Liver (tissue), 9 donors: ENCODE data around the gene PPP4R2. TPM values are rescaled to one million over a fixed set of nuclear protein-coding genes. Genes with fewer than 3 reads are reported as not detected.

Source experiments
- DNase-seq: peaks from one replicate; pipeline ENCODE4 v3.0.0-alpha.2; 2017; ENCODE audit warnings: low spot score
- H3K27ac ChIP-seq, 2 donors: one replicate each; pipeline ENCODE4 v1.7.0; 2013; ENCODE audit warnings: inconsistent platforms in 2 of 2, low read length in 2 of 2, control low read depth in 1 of 2, low read depth in 1 of 2, mild to moderate bottlenecking in 1 of 2
- H3K27me3 ChIP-seq, 4 donors: one replicate each; pipeline versions ENCODE4 v1.6.1 to v1.7.0; 2013; ENCODE audit warnings: low read length in 3 of 4, inconsistent platforms in 1 of 4, mild to moderate bottlenecking in 1 of 4, moderate library complexity in 1 of 4; ENCODE audit not compliant: control insufficient read depth in 4 of 4, insufficient read depth in 4 of 4
- H3K36me3 ChIP-seq, 4 donors: one replicate each; pipeline versions ENCODE4 v1.6.1 to v1.7.0; 2013; ENCODE audit warnings: low read length in 3 of 4, mild to moderate bottlenecking in 3 of 4, low read depth in 1 of 4, moderate library complexity in 1 of 4; ENCODE audit not compliant: control insufficient read depth in 4 of 4, insufficient read depth in 3 of 4
- H3K4me1 ChIP-seq, 4 donors: one replicate each; pipeline versions ENCODE4 v1.6.1 to v1.7.0; 2013; ENCODE audit warnings: low read length in 3 of 4, mild to moderate bottlenecking in 3 of 4, moderate library complexity in 1 of 4; ENCODE audit not compliant: control insufficient read depth in 4 of 4, insufficient read depth in 4 of 4
- H3K4me3 ChIP-seq, 3 donors: one replicate each; pipeline versions ENCODE4 v1.6.1 to v1.7.0; 2013; ENCODE audit warnings: low read length in 3 of 3, control low read depth in 1 of 3, low read depth in 1 of 3, mild to moderate bottlenecking in 1 of 3
- H3K9ac ChIP-seq, 2 donors: one replicate each; pipeline ENCODE4 v1.7.0; 2013; ENCODE audit warnings: low read length in 2 of 2, mild to moderate bottlenecking in 2 of 2, moderate library complexity in 2 of 2, control low read depth in 1 of 2, low read depth in 1 of 2
- H3K9me3 ChIP-seq, 4 donors: one replicate each; pipeline versions ENCODE4 v1.6.1 to v1.7.0; 2013; ENCODE audit warnings: low read length in 3 of 4; ENCODE audit not compliant: control insufficient read depth in 4 of 4
- EGR1 ChIP-seq, 2 donors: IDR thresholded peaks; 2 replicates each; pipeline ENCODE4 v1.6.1; 2016 to 2018; ENCODE audit warnings: antibody characterized with exemption in 2 of 2, low read depth in 2 of 2
- FOXA1 ChIP-seq: IDR thresholded peaks from 2 replicates; pipeline ENCODE4 v1.6.1; 2016; ENCODE audit warnings: antibody characterized with exemption
- FOXA2 ChIP-seq: IDR thresholded peaks from 2 replicates; pipeline ENCODE4 v1.6.1; 2016; ENCODE audit warnings: antibody characterized with exemption
- GABPA ChIP-seq, 2 donors: IDR thresholded peaks in 1 of 2; conservative IDR thresholded peaks in 1 of 2; 2 replicates each; pipeline ENCODE4 v1.6.1; 2016; ENCODE audit warnings: antibody characterized with exemption in 2 of 2, mild to moderate bottlenecking in 1 of 2, moderate library complexity in 1 of 2
- HNF4A ChIP-seq, 2 donors: conservative IDR thresholded peaks; 2 replicates each; pipeline ENCODE4 v1.6.1; 2016; ENCODE audit warnings: antibody characterized with exemption in 2 of 2, mild to moderate bottlenecking in 2 of 2
- HNF4G ChIP-seq: IDR thresholded peaks from 2 replicates; pipeline ENCODE4 v1.6.1; 2016; ENCODE audit warnings: antibody characterized with exemption
- JUND ChIP-seq, 2 donors: IDR thresholded peaks; 2 replicates each; pipeline ENCODE4 v1.6.1; 2016; ENCODE audit warnings: antibody characterized with exemption in 2 of 2
- NR2F2 ChIP-seq: IDR thresholded peaks from 2 replicates; pipeline ENCODE4 v1.6.1; 2016; ENCODE audit warnings: antibody characterized with exemption
- RAD21 ChIP-seq, 2 donors: IDR thresholded peaks; 2 replicates each; pipeline ENCODE4 v1.6.1; 2016; ENCODE audit warnings: antibody characterized with exemption in 2 of 2, mild to moderate bottlenecking in 2 of 2
- RXRA ChIP-seq, 2 donors: IDR thresholded peaks; 2 replicates each; pipeline ENCODE4 v1.6.1; 2017 to 2018; ENCODE audit warnings: antibody characterized with exemption in 2 of 2, mild to moderate bottlenecking in 1 of 2
- SP1 ChIP-seq: IDR thresholded peaks from 2 replicates; pipeline ENCODE4 v1.6.1; 2018; ENCODE audit warnings: antibody characterized with exemption, mild to moderate bottlenecking
- TAF1 ChIP-seq: conservative IDR thresholded peaks from 2 replicates; pipeline ENCODE4 v1.6.1; 2016; ENCODE audit warnings: antibody characterized with exemption, mild to moderate bottlenecking
- YY1 ChIP-seq: IDR thresholded peaks from 2 replicates; pipeline ENCODE4 v1.6.1; 2016; ENCODE audit warnings: antibody characterized with exemption, mild to moderate bottlenecking
- WGBS: extraction: QIAGEN DNeasy Blood & Tissue Kit; methylation state at CpG from one replicate; pipeline ENCODE4 v1.1.7; 2013; 5-methylcytosine and 5-hydroxymethylcytosine counted together
- polyA plus RNA-seq, 2 donors: library from polyadenylated mRNA; stranded (reverse) in 1 of 2; unstranded in 1 of 2; fragments of 200-250 nt in 1 of 2; fragments of >200 nt in 1 of 2; fragmentation: Nextera tagmentation in 1 of 2; extraction: Ambion mirVana in 1 of 2; gene quantifications; one replicate each; pipeline versions ENCODE4 v1.2.1 to v1.2.3, GENCODE V29; 2013 to 2015
- total RNA-seq, 2 donors: library from RNA; depleted of rRNA; stranded (reverse); fragments of >200 nt; gene quantifications; one replicate each; pipeline ENCODE4 v1.2.3, GENCODE V29; 2014
- TF ChIP-seq, protein P1 (sequence below): IDR thresholded peaks from 2 replicates; pipeline ENCODE4 v1.6.1; 2016; ENCODE audit warnings: antibody characterized with exemption
- TF ChIP-seq, protein P2 (sequence below): IDR thresholded peaks from 2 replicates; pipeline ENCODE4 v1.6.1; 2016; ENCODE audit warnings: antibody characterized with exemption
- TF ChIP-seq, protein P3 (sequence below): fragments of 150-350 bp; IDR thresholded peaks from 2 replicates; pipeline ENCODE4 v1.5.1; 2017; ENCODE audit warnings: improper control_type of control experiment, low read depth, low read length; ENCODE audit not compliant: missing input control
- TF ChIP-seq, protein P4 (sequence below): IDR thresholded peaks from 2 replicates; pipeline ENCODE4 v1.6.1; 2016; ENCODE audit warnings: antibody characterized with exemption, mild to moderate bottlenecking
- TF ChIP-seq, protein P5 (sequence below): IDR thresholded peaks from 2 replicates; pipeline ENCODE4 v1.6.1; 2016; ENCODE audit warnings: antibody characterized with exemption
- donor health status: healthy.
- donor health status: healthy.
- donor health status: healthy.
- donor health status: healthy.
- donor health status: healthy.

The PPP4R2 gene
- total and polyA plus RNA-seq, 4 donors: 12.2 to 35.9 (median 33.7) TPM

DNA sequence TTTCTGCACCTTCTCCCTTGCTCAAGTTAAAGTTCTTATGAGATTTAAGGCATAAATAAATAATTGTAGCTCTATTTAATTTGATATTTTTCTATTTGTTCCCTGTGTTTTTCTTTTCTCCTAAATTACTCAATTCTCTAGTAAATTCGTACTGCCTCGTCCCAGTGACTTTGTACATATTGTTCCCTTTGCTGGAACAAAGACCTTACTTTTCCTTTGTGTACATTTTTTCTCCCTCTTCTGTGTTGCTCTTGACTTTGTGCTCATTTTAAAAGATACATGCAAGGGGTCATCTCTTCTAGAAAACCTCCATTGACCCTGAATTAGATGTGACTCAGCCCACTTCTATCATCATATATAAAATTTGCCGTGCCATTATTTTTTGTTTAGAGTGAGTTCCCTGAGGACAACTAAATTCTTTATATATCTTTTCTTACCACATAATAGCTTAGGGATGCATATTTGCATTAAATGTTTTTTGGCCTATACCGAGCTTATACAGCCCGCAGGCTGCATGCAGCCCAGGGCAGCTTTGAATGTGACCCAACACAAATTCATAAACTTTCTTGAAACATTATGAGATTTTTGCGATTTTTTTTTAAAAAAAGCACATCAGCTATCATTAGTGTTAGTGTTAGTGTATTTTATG lies 29.6 kb downstream of the PPP4R2 start:
- no peak overlapping the region for H3K9ac ChIP-seq
- DNase-seq: no peak
- no peaks in the 10 kb centered on the region for H3K27me3 ChIP-seq
- no peaks in the 10 kb centered on the region for H3K36me3 ChIP-seq
- no peaks in the 10 kb centered on the region for H3K9me3 ChIP-seq
- no peak overlapping the region for H3K27ac ChIP-seq
- H3K4me1 ChIP-seq: peaks cover 5 to 27% (median 20%) of the 10 kb centered on the region in 4 donors
- 70% methylated on average over 6 of the region's 6 CpGs for WGBS
- no peak overlapping the region for H3K4me3 ChIP-seq
- TF ChIP-seq EGR1 (IDR thresholded peaks at IDR 0.05; ENCODE audit: low read depth in 2 of 2): no peak
- no peak for TF ChIP-seq FOXA2
- no peak for TF ChIP-seq JUND (IDR thresholded peaks at IDR 0.05)
- no peak for TF ChIP-seq TAF1
- no peak for TF ChIP-seq HNF4G
- TF ChIP-seq, protein P1, sequence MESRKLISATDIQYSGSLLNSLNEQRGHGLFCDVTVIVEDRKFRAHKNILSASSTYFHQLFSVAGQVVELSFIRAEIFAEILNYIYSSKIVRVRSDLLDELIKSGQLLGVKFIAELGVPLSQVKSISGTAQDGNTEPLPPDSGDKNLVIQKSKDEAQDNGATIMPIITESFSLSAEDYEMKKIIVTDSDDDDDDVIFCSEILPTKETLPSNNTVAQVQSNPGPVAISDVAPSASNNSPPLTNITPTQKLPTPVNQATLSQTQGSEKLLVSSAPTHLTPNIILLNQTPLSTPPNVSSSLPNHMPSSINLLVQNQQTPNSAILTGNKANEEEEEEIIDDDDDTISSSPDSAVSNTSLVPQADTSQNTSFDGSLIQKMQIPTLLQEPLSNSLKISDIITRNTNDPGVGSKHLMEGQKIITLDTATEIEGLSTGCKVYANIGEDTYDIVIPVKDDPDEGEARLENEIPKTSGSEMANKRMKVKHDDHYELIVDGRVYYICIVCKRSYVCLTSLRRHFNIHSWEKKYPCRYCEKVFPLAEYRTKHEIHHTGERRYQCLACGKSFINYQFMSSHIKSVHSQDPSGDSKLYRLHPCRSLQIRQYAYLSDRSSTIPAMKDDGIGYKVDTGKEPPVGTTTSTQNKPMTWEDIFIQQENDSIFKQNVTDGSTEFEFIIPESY: no peak
- no peak for TF ChIP-seq YY1
- TF ChIP-seq FOXA1: no peak
- no peak for TF ChIP-seq NR2F2
- TF ChIP-seq, protein P2, sequence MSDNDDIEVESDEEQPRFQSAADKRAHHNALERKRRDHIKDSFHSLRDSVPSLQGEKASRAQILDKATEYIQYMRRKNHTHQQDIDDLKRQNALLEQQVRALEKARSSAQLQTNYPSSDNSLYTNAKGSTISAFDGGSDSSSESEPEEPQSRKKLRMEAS: no peak
- no peak for TF ChIP-seq RXRA (IDR thresholded peaks at IDR 0.05)
- TF ChIP-seq, protein P3, sequence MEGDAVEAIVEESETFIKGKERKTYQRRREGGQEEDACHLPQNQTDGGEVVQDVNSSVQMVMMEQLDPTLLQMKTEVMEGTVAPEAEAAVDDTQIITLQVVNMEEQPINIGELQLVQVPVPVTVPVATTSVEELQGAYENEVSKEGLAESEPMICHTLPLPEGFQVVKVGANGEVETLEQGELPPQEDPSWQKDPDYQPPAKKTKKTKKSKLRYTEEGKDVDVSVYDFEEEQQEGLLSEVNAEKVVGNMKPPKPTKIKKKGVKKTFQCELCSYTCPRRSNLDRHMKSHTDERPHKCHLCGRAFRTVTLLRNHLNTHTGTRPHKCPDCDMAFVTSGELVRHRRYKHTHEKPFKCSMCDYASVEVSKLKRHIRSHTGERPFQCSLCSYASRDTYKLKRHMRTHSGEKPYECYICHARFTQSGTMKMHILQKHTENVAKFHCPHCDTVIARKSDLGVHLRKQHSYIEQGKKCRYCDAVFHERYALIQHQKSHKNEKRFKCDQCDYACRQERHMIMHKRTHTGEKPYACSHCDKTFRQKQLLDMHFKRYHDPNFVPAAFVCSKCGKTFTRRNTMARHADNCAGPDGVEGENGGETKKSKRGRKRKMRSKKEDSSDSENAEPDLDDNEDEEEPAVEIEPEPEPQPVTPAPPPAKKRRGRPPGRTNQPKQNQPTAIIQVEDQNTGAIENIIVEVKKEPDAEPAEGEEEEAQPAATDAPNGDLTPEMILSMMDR: no peak
- TF ChIP-seq, protein P4, sequence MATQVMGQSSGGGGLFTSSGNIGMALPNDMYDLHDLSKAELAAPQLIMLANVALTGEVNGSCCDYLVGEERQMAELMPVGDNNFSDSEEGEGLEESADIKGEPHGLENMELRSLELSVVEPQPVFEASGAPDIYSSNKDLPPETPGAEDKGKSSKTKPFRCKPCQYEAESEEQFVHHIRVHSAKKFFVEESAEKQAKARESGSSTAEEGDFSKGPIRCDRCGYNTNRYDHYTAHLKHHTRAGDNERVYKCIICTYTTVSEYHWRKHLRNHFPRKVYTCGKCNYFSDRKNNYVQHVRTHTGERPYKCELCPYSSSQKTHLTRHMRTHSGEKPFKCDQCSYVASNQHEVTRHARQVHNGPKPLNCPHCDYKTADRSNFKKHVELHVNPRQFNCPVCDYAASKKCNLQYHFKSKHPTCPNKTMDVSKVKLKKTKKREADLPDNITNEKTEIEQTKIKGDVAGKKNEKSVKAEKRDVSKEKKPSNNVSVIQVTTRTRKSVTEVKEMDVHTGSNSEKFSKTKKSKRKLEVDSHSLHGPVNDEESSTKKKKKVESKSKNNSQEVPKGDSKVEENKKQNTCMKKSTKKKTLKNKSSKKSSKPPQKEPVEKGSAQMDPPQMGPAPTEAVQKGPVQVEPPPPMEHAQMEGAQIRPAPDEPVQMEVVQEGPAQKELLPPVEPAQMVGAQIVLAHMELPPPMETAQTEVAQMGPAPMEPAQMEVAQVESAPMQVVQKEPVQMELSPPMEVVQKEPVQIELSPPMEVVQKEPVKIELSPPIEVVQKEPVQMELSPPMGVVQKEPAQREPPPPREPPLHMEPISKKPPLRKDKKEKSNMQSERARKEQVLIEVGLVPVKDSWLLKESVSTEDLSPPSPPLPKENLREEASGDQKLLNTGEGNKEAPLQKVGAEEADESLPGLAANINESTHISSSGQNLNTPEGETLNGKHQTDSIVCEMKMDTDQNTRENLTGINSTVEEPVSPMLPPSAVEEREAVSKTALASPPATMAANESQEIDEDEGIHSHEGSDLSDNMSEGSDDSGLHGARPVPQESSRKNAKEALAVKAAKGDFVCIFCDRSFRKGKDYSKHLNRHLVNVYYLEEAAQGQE: no peak
- TF ChIP-seq GABPA (IDR thresholded peaks at IDR 0.05 in 1 of 2, conservative IDR thresholded peaks at IDR 0.05 in 1 of 2): no peak
- TF ChIP-seq HNF4A (conservative IDR thresholded peaks at IDR 0.05): no peak

DNA sequence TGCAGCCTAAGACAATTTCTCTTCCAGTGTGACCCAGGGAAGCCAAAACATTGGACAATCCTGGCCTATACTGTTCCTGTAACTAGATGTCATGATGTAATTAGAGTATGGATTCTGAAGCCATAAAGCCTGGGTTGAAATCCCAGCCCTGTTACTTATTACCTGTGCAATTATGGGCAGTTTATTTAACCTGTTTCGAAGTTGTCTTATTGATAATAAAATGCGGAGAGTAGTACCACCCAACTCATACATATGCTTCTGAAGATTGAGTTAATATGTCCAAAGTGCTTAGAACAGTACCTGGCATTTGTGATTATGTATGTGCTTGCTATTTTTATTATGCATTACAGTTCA lies 30.1 kb downstream of the PPP4R2 start:
- DNase-seq: no peak
- WGBS: 93% methylated on average over 2 of the region's 2 CpGs
- peaks cover 5 to 27% (median 20%) of the 10 kb centered on the region in 4 donors for H3K4me1 ChIP-seq
- TF ChIP-seq, protein P5, sequence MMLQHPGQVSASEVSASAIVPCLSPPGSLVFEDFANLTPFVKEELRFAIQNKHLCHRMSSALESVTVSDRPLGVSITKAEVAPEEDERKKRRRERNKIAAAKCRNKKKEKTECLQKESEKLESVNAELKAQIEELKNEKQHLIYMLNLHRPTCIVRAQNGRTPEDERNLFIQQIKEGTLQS: no peak
- TF ChIP-seq NR2F2: no peak
- TF ChIP-seq HNF4G: no peak
- TF ChIP-seq, protein P4: no peak
- TF ChIP-seq RAD21 (IDR thresholded peaks at IDR 0.05): no peak
- no peak for TF ChIP-seq SP1
- TF ChIP-seq YY1: no peak
- TF ChIP-seq, protein P2: no peak
- no peak for TF ChIP-seq FOXA1
- TF ChIP-seq FOXA2: no peak
- no peak for TF ChIP-seq EGR1 (IDR thresholded peaks at IDR 0.05; ENCODE audit: low read depth in 2 of 2)
- TF ChIP-seq HNF4A (conservative IDR thresholded peaks at IDR 0.05): no peak
- TF ChIP-seq JUND (IDR thresholded peaks at IDR 0.05): no peak

More for the DNA sequence above, 30.1 kb downstream of the PPP4R2 start:
- Histone ChIP-seq H3K27me3 (no peaks in the 10 kb centered on the region), H3K36me3 (no peaks in the 10 kb centered on the region), H3K4me3 (no peak overlapping the region), H3K9ac (no peak overlapping the region), H3K27ac (no peak overlapping the region), H3K9me3 (no peaks in the 10 kb centered on the region)
